HG03460 (cell line): ENCODE results near the gene FNBP1.
"Not testable (repeated sequence)": the region's sequence is repeated elsewhere in the genome, so short reads cannot be mapped to it uniquely, and the experiment has no call there.

Experiments
- ATAC-seq: cut with Tn5 transposase; IDR thresholded peaks from one replicate; pipeline ENCODE4 v1.9.1; 2021; ENCODE audit not compliant: unreplicated experiment

The FNBP1 gene

GRCh38 chr9:129895376-129896268, 147.4 kb downstream of the FNBP1 start:
- no peak for ATAC-seq

- no peak for ATAC-seq
Measured at GRCh38 chr9:129894120-129894823, 148.7 kb downstream of the FNBP1 start.

- no peak for ATAC-seq
Measured at GRCh38 chr9:129891569-129891968, 151.4 kb downstream of the FNBP1 start.

GRCh38 chr9:129890718-129891299, 152.2 kb downstream of the FNBP1 start:
- not testable (repeated sequence) for ATAC-seq

DNA sequence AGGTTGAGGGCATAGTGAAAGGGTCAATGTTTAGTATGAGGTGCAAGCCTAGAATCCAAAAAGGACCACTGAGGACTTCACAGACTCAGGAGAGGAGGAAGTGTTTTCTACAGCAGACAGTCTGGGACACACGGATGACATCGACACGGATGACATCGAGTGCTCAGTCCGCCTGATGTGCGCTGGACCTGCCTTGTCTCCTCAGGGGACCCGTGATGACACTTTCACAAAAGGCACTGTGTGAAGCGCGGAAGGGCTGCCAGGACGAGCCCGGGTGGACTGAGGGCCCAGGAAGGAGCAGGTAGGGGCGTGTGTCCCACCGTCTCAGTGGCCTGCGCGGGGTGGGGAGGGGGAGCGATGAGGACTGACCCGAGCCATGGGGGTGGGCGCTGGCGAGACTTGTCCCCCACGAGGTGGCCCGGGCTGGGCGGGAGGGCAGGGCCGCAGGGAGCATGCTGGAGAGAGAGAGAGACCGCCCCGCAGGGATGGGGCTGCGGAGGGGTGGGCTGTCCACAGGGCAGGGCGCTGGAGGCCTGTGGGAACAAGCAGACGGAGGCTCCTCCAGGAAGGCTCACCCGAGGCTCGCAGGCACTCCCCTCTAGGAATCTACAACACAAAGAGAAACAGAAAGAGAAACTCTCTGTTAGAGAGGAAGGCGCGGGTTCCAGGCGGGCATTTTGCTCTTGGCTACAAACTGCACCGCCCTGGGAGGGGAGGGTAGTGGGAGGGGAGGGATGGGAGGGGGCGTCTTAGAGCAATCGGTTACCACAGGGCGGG, 152.9 kb downstream of the FNBP1 start:
- no peak for ATAC-seq

DNA sequence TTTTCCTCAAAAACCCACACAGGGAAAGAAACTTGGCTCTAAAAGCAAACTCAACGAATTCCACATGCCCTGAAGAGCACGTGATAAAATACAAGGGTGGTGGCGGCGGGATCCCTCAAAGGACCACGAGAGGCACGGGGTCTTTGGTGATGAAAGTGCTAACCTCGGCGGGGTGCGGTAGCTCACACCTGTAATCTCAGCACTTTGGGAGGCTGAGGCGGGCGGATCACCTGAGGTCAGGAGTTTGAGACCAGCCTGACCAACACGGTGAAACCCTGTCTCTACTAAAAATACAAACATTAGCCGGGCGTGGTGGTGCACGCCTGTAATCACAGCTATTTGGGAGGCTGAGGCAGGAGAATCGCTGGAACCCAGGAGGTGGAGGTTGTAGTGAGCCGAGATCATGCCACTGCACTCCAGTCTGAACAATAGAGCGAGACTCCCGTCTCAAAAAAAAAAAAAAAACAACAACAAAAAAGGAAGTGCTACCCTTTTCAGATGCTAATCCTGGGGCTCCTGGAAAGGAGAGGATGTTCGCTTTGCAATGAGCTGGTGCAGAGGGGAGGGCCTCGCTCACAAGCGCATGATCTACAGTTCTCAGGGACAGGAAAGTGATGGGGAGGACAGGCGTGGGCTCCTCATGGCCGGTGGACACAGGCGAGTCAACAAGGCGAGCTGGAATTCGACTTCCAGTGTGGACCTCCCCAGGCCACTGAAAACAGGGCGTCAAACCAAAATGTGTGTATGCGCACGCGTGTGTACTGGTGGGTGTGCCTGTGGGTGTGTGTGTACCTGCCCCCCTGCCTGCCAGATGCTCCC, 153.7 kb downstream of the FNBP1 start:
- no peak for ATAC-seq

GRCh38 chr9:129888293-129889121, 154.5 kb downstream of the FNBP1 start:
- ATAC-seq: peak; percentile 57

GRCh38 chr9:129887334-129888292, 155.4 kb downstream of the FNBP1 start:
- no peak for ATAC-seq

DNA sequence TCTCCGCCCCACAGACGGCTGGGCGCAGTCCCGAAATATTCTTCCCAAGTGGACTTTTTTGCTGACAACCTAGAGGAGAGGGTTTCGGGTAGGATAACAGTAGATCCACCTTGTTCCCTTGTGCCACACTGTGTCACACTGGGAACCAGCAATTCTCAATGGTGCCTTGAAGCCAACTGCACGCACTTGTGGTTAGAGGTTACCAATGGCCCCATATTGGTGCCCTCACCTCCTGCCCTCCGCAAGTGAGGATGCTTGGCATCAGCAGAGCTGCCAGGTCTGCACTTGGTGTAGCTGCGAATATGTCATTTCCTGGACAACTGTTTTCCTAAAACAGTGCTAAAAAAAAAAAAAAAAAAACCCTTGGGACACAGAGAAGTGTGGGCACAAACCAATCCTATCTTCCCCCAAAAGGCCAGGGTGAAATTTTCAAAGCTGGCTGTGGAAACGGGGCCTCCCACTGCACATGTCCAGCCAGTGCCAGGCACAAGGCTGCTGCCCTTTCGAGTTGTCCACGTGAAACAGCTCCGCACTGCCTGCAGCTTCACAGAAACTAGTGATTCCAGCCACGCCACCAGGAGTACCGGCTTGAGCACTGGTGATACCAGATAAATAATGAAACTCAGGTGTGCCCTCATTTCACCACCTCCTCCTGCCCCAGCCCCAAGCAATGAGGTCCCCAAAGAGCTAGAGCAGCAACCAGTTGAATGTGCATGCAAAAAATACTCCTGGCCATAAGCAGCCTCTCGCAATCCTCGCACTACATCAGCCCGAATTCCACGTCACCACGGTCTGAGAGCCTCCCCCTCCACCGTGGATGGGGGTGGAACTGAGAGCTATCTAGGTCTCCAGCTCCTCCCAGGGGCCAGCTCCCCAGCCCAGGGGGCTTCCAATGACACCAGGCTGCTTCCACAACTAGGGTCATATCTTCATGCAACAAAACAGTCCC, 156.5 kb downstream of the FNBP1 start:
- ATAC-seq: no peak

GRCh38 chr9:129885670-129886106, 157.3 kb downstream of the FNBP1 start:
- peak; percentile 28 for ATAC-seq

DNA sequence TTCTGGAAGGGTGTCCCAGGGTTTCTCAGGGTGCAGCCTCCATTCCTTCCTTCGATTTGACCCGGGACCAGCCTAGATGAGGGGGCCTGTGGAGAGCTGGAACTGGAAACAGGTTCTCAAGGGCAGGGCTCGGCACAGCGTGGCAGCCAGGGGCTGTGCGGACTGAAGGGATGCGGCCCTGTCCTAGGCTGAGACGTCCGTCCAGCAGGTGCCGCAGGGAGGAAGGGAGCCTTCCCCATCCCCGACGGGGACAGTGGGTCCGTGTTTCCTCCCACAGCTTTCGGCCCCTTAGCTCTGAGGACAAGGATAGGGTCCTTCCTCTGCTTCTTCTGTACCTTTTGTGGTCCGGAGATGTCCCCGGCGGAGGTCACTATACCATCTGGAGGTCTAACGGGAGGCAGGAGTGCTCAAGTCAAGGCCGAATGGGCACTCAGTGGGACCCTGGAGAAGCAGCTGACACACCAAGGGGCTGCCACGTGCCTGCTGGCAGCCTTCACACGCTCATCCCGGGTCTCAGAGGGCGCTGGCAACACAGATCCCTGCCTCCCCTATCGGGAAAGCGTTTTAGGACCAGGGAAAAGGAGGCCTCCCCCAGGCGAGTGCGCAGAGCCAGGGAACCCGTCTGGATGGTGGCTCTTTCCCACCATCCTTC, 157.8 kb downstream of the FNBP1 start:
- no peak for ATAC-seq

GRCh38 chr9:129884220-129885017, 158.6 kb downstream of the FNBP1 start:
- peak; percentile 34 for ATAC-seq

- no peak for ATAC-seq
Measured at GRCh38 chr9:129881547-129882324, 161.3 kb downstream of the FNBP1 start.

DNA sequence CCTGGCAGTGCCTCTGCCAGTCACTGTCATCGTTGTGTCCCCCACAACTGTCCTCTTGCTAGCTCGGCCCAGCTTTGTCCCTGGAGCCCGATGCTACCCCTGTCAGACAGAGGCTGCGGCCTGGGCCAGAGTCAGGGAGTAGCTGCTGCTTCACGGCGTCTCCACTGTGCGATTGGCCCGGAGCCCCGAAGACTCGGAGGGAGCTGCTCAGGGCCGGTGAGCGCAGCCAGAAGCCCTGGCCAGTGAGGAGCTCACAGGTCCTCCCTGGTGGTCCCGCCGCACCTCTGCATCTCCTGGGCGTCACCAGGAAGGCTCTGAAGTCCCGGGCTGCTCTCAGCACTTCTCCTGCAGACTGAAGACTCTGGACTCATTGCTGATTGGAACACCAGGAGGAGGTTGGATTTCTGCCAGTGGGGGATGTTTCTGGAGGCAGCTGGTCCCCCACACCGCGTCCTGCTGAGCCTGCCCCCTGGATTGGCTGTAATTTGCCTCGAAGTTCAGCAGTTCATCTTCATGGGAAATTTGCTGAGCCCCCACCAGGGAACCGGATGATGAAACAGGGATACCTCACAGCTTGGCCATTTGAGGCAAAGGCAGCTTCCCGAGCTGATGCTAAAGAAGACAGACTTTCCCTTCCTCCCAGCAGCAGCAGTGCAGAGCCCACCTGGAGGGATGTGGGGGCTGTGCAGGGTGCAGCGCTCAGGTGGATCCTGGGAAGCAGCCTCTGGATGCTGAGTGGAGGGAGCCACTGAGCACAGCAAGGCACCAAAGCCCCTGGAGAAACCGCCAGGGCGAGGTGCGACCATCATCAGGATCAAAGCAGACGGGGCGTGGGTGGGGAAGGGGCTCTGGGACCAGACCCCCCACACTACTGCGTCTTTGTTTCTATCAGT, 162.1 kb downstream of the FNBP1 start:
- no peak for ATAC-seq
